ENCODE data around the gene DSCAML1.

DNA sequence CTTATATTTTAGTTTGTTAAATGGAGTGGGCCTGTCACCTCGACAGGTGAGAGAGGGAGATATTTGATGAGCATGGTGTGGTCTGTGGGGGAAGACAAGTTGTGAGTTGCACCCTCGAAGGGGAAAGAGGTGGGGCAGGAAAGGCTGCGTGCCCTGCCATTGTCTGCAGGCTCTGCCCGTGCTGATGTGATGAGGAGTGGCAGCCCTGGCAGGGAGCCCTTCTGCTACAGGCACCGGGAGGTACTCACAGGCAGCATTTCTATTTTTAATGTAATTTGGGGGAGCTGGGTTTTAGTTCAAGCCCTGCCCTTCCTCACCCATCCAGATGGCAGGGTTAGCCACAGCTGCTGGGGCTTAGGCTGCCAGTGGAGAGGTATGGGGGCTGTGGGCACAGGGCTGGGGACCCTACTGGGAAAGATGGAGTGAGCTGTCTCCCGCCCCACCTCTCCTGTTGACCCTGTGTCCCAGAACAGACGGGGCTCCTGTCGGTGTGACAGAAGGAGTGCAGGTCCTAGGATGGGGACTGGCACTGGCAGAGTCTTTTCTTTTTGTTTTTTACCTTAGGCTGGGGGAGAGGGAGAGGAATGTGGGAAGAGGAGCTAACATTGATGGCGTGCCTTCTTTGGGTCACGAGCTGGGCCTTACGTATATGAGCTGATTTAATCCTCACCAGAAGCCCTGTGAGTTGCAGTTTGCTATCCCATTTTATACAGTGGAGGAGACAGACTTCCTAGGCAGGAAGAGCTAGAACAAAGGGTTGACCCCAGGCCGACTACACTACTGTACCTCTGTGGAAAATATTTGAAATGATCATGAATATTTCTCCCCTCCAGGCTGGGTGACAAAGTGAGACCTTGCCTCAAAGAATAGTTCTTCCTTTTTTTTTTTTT is 417.8 kb downstream of the DSCAML1 start:
- TF ChIP-seq, protein P1, sequence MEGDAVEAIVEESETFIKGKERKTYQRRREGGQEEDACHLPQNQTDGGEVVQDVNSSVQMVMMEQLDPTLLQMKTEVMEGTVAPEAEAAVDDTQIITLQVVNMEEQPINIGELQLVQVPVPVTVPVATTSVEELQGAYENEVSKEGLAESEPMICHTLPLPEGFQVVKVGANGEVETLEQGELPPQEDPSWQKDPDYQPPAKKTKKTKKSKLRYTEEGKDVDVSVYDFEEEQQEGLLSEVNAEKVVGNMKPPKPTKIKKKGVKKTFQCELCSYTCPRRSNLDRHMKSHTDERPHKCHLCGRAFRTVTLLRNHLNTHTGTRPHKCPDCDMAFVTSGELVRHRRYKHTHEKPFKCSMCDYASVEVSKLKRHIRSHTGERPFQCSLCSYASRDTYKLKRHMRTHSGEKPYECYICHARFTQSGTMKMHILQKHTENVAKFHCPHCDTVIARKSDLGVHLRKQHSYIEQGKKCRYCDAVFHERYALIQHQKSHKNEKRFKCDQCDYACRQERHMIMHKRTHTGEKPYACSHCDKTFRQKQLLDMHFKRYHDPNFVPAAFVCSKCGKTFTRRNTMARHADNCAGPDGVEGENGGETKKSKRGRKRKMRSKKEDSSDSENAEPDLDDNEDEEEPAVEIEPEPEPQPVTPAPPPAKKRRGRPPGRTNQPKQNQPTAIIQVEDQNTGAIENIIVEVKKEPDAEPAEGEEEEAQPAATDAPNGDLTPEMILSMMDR (IDR thresholded peaks at IDR 0.05; ENCODE audit: low read length) = no peak
- TF ChIP-seq EZH2 (IDR thresholded peaks at IDR 0.05; ENCODE audit: borderline replicate concordance, low read length) = no peak

Data from OCI-LY1 (cell line).